B cell (primary cell): Measurements from ENCODE around the gene KCTD2.

Experiments used
- CTCF ChIP-seq: fragments of 200-600 bp; IDR thresholded peaks from one replicate; pipeline ENCODE4 v1.8.0; 2022; ENCODE audit warnings: antibody characterized with exemption, mild to moderate bottlenecking
- EZH2 ChIP-seq: IDR thresholded peaks from 2 replicates; pipeline ENCODE4 v1.6.1; 2012; ENCODE audit warnings: borderline replicate concordance, low read depth, mild to moderate bottlenecking, moderate library complexity, low read length; ENCODE audit not compliant: insufficient read depth, poor library complexity, severe bottlenecking

DNA sequence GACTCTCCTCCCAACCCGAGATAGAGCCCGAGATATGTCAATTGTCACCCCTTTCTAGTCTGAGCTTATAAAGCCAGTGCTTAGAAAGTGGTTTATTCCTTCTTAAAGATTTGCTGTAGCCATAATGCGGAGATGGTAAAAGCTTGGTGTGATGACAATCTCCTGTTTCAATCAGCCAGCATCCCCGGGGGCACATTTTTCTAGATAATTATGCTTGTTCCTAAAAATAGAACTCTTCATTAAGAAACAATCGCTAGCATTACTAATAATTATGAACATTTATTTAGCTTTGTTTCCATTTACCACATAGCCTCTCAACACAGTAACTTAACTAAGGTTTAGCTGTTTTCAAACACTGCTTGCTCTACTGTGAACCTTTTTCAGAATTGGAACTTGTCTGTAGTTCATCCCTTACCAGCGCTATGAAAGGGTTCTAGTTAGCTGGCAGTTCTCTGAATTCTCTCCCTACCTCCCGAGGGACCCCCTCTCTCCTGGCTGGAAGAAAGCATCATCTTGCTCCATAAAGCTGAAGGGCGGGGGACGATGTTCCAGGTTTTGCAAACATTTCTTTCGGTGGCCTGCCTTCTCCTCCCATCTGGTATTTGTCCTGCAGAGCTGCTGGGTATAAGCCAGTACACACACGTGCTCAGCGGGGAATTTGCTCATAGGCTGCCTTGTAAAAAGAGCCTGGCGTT lies 35.5 kb upstream of the KCTD2 start:
- TF ChIP-seq CTCF (no peak), EZH2 (no peak)
